CD4-positive, CD25-positive, alpha-beta regulatory T cell (primary cell): Measurements from ENCODE around the gene TMEM201. TPM values are rescaled to one million over a fixed set of nuclear protein-coding genes. Genes with fewer than 3 reads are reported as not detected.

ENCODE experiments used
- ATAC-seq, 2 donors: fragments of 150-1000 bp; cut with Tn5 transposase; one replicate each; pipeline ENCODE4 v1.10.0; 2021; ENCODE audit warnings: low read depth in 2 of 2, moderate number of reproducible peaks in 2 of 2, moderate library complexity in 1 of 2
- DNase-seq, 3 donors: peaks; one replicate each; pipeline versions ENCODE4 v3.0.0 to v3.0.0-alpha.2; 2012 to 2022; ENCODE audit warnings: mixed read lengths in 1 of 3
- H3K27ac ChIP-seq: one replicate; pipeline ENCODE4 v1.7.0; 2013; ENCODE audit warnings: mild to moderate bottlenecking, low read length; ENCODE audit not compliant: insufficient read depth, poor library complexity, severe bottlenecking
- H3K27me3 ChIP-seq: one replicate; pipeline ENCODE4 v1.7.0; 2013; ENCODE audit warnings: low read length; ENCODE audit not compliant: control insufficient read depth, insufficient read depth
- H3K36me3 ChIP-seq: one replicate; pipeline ENCODE4 v1.7.0; 2013; ENCODE audit warnings: mild to moderate bottlenecking, low read length, moderate library complexity; ENCODE audit not compliant: control insufficient read depth, insufficient read depth
- H3K4me1 ChIP-seq: 2 replicates; pipeline ENCODE4 v1.7.0; 2013; ENCODE audit warnings: mild to moderate bottlenecking, low read length; ENCODE audit not compliant: insufficient read depth, control insufficient read depth, poor library complexity, severe bottlenecking
- H3K4me3 ChIP-seq: one replicate; pipeline ENCODE4 v1.7.0; 2013; ENCODE audit warnings: low read depth, mild to moderate bottlenecking, low read length, moderate library complexity
- H3K9me3 ChIP-seq, 2 experiments: 1 replicate in 1 of 2; 2 replicates in 1 of 2; pipeline ENCODE4 v1.7.0; 2013; ENCODE audit warnings: low read length in 2 of 2, mild to moderate bottlenecking in 1 of 2, moderate library complexity in 1 of 2; ENCODE audit not compliant: control insufficient read depth in 2 of 2
- H3K27ac Mint-ChIP-seq, 3 donors: one replicate each; pipeline ENCODE4 v1.8.0; 2020 to 2022; ENCODE audit warnings: mild to moderate bottlenecking in 3 of 3, mixed read lengths in 3 of 3, moderate library complexity in 2 of 3
- H3K27me3 Mint-ChIP-seq: one replicate; pipeline ENCODE4 v1.8.0; 2022; ENCODE audit warnings: mild to moderate bottlenecking, mixed read lengths
- H3K36me3 Mint-ChIP-seq: one replicate; pipeline ENCODE4 v1.8.0; 2020; ENCODE audit warnings: mixed read lengths
- H3K4me1 Mint-ChIP-seq, 4 donors: one replicate each; pipeline ENCODE4 v1.8.0; 2020 to 2022; ENCODE audit warnings: mixed read lengths in 4 of 4, mild to moderate bottlenecking in 1 of 4
- H3K4me3 Mint-ChIP-seq, 4 donors: one replicate each; pipeline ENCODE4 v1.8.0; 2020 to 2022; ENCODE audit warnings: mild to moderate bottlenecking in 4 of 4, mixed read lengths in 4 of 4, moderate library complexity in 3 of 4
- H3K9me3 Mint-ChIP-seq, 7 donors: one replicate each; pipeline ENCODE4 v1.8.0; 2020 to 2022; ENCODE audit warnings: mixed read lengths in 7 of 7, mild to moderate bottlenecking in 3 of 7, moderate library complexity in 2 of 7
- polyA plus RNA-seq, 4 donors: library from polyadenylated mRNA; unstranded; fragments of 300-500 nt; fragmentation: Illumina TruSeq; gene quantifications; one replicate each; pipeline ENCODE4 v1.2.3, GENCODE V29; 2021
- total RNA-seq: library from RNA; stranded (reverse); gene quantifications from one replicate; pipeline ENCODE4 v1.2.3, GENCODE V29; 2022

The TMEM201 gene
- total RNA-seq, result 12.1 TPM
- 1 to 10 TPM; 1.1 to 1.6 (median 1.4) TPM for polyA plus RNA-seq

- Histone ChIP-seq H3K27me3 (no peaks in the 10 kb centered on the region), H3K4me1 (peaks cover 24% of the 10 kb centered on the region), H3K9me3 (no peaks in the 10 kb centered on the region), H3K4me3 (peak within 1 kb of the TSS; percentile 66), H3K36me3 (no peaks in the 10 kb centered on the region), H3K27ac (peak within 1 kb of the TSS; percentile 47)
- Mint-ChIP-seq H3K27ac (peak within 1 kb of the TSS; percentile 78 to 95 (median 90)), H3K4me1 (peaks cover 0 to 44% (median 22%) of the 10 kb centered on the region in 4 donors), H3K36me3 (no peaks in the 10 kb centered on the region), H3K4me3 (peak within 1 kb of the TSS; percentile 89 to 97 (median 92)), H3K27me3 (no peaks in the 10 kb centered on the region), H3K9me3 (no peaks in the 10 kb centered on the region)
- DNase-seq, result peak; percentile 92 to 94 (median 93)
- ATAC-seq, result peak; percentile 91 to 92
These were observed at the start of gene TMEM201 for GRCh38 chr1:9588551-9589143. TMEM201 (plus strand) TSS chr1:9588911; CDS start chr1:9588931, 20 bp downstream.

- Histone ChIP-seq H3K4me3 (peak within 1 kb of the TSS; percentile 68), H3K27me3 (no peaks in the 10 kb centered on the region), H3K9me3 (no peaks in the 10 kb centered on the region), H3K4me1 (peaks cover 14% of the 10 kb centered on the region), H3K36me3 (no peaks in the 10 kb centered on the region), H3K27ac (peak within 1 kb of the TSS; percentile 66)
- ATAC-seq (peak; percentile 99), DNase-seq (peak; percentile 93 to 95 (median 94))
- Mint-ChIP-seq H3K9me3 (peaks cover 0 to 1% (median 0%) of the 10 kb centered on the region in 7 donors), H3K36me3 (peaks cover 4% of the 10 kb centered on the region), H3K4me1 (peaks cover 16 to 33% (median 28%) of the 10 kb centered on the region in 4 donors), H3K27me3 (peaks cover 5% of the 10 kb centered on the region), H3K27ac (peak within 1 kb of the TSS; percentile 14 to 92 (median 89)), H3K4me3 (peak within 1 kb of the TSS; percentile 89 to 94 (median 92))
These were observed 49.4 kb upstream of the TMEM201 start, which contains the start of gene SLC25A33 for GRCh38 chr1:9539165-9539828. SLC25A33 (plus strand) TSS chr1:9539465; CDS start chr1:9539692, 227 bp downstream.

GRCh38 chr1:9539829-9540550 lies 48.7 kb upstream of the TMEM201 start:
- DNase-seq (peak in 2 of 3 donors; percentile 43 to 63), ATAC-seq (peak; percentile 23 to 24)
- H3K27ac ChIP-seq, result peak overlapping the region; percentile 47
- H3K27ac Mint-ChIP-seq, result peak overlapping the region; percentile 14 to 91 (median 74)
- H3K4me1 ChIP-seq, result peaks cover 14% of the 10 kb centered on the region
- H3K4me1 Mint-ChIP-seq, result peaks cover 23 to 34% (median 30%) of the 10 kb centered on the region in 4 donors
- peaks cover 5% of the 10 kb centered on the region for H3K27me3 Mint-ChIP-seq
- H3K4me3 Mint-ChIP-seq, result peak overlapping the region; percentile 89 to 94 (median 92)
- peaks cover 4% of the 10 kb centered on the region for H3K36me3 Mint-ChIP-seq
- no peaks in the 10 kb centered on the region for H3K36me3 ChIP-seq
- no peaks in the 10 kb centered on the region for H3K9me3 ChIP-seq
- H3K27me3 ChIP-seq, result no peaks in the 10 kb centered on the region
- peak overlapping the region; percentile 51 for H3K4me3 ChIP-seq
- peaks cover 0 to 1% (median 0%) of the 10 kb centered on the region in 7 donors for H3K9me3 Mint-ChIP-seq

GRCh38 chr1:9542430-9542829 lies 46.3 kb upstream of the TMEM201 start:
- H3K36me3 ChIP-seq, result no peaks in the 10 kb centered on the region
- H3K9me3 ChIP-seq, result no peaks in the 10 kb centered on the region
- H3K4me1 ChIP-seq, result peaks cover 14% of the 10 kb centered on the region
- ATAC-seq (no peak), DNase-seq (no peak)
- no peak overlapping the region for H3K4me3 ChIP-seq
- Mint-ChIP-seq H3K27ac (peak overlapping the region in 2 of 3 donors; percentile 34 to 38), H3K9me3 (no peaks in the 10 kb centered on the region), H3K27me3 (peaks cover 5% of the 10 kb centered on the region), H3K4me1 (peaks cover 24 to 44% (median 32%) of the 10 kb centered on the region in 4 donors), H3K4me3 (peak overlapping the region; percentile 47 to 78 (median 69)), H3K36me3 (peaks cover 4% of the 10 kb centered on the region)
- no peaks in the 10 kb centered on the region for H3K27me3 ChIP-seq
- H3K27ac ChIP-seq, result no peak overlapping the region

GRCh38 chr1:9544926-9545325 lies 43.8 kb upstream of the TMEM201 start:
- peak overlapping the region in 2 of 3 donors; percentile 67 to 89 for H3K27ac Mint-ChIP-seq
- peaks cover 17 to 31% (median 26%) of the 10 kb centered on the region in 4 donors for H3K4me1 Mint-ChIP-seq
- Histone ChIP-seq H3K4me3 (no peak overlapping the region), H3K27me3 (no peaks in the 10 kb centered on the region), H3K9me3 (no peaks in the 10 kb centered on the region), H3K4me1 (peaks cover 7% of the 10 kb centered on the region), H3K27ac (no peak overlapping the region), H3K36me3 (no peaks in the 10 kb centered on the region)
- DNase-seq, result no peak
- no peaks in the 10 kb centered on the region for H3K27me3 Mint-ChIP-seq
- H3K4me3 Mint-ChIP-seq, result no peak overlapping the region
- peaks cover 4% of the 10 kb centered on the region for H3K36me3 Mint-ChIP-seq
- ATAC-seq, result no peak
- no peaks in the 10 kb centered on the region for H3K9me3 Mint-ChIP-seq

GRCh38 chr1:9549955-9550546 lies 38.7 kb upstream of the TMEM201 start:
- DNase-seq, result no peak
- no peaks in the 10 kb centered on the region for H3K9me3 Mint-ChIP-seq
- H3K36me3 Mint-ChIP-seq, result peaks cover 8% of the 10 kb centered on the region
- H3K27ac Mint-ChIP-seq, result no peak overlapping the region
- H3K4me1 ChIP-seq, result no peaks in the 10 kb centered on the region
- H3K4me3 Mint-ChIP-seq, result no peak overlapping the region
- H3K4me1 Mint-ChIP-seq, result peaks cover 6 to 10% (median 9%) of the 10 kb centered on the region in 4 donors
- H3K36me3 ChIP-seq, result peaks cover 8% of the 10 kb centered on the region
- H3K4me3 ChIP-seq, result no peak overlapping the region
- H3K27me3 ChIP-seq, result no peaks in the 10 kb centered on the region
- no peaks in the 10 kb centered on the region for H3K9me3 ChIP-seq
- ATAC-seq, result no peak
- H3K27ac ChIP-seq, result no peak overlapping the region
- H3K27me3 Mint-ChIP-seq, result no peaks in the 10 kb centered on the region

- no peaks in the 10 kb centered on the region for H3K9me3 Mint-ChIP-seq
- no peak for ATAC-seq
These were observed 36.7 kb upstream of the TMEM201 start for GRCh38 chr1:9551984-9552383.

More at GRCh38 chr1:9551984-9552383, 36.7 kb upstream of the TMEM201 start:
- Mint-ChIP-seq H3K27ac (no peak overlapping the region), H3K4me3 (no peak overlapping the region), H3K36me3 (peaks cover 21% of the 10 kb centered on the region), H3K4me1 (peaks cover 3 to 10% (median 5%) of the 10 kb centered on the region in 4 donors), H3K27me3 (no peaks in the 10 kb centered on the region)
- peaks cover 18% of the 10 kb centered on the region for H3K36me3 ChIP-seq
- no peaks in the 10 kb centered on the region for H3K27me3 ChIP-seq
- no peak overlapping the region for H3K4me3 ChIP-seq
- no peaks in the 10 kb centered on the region for H3K4me1 ChIP-seq
- H3K9me3 ChIP-seq, result no peaks in the 10 kb centered on the region
- H3K27ac ChIP-seq, result no peak overlapping the region
- DNase-seq, result no peak
